Astrocyte (in vitro differentiated cells and primary cell): ENCODE measurements around the gene HOXC6. TPM values are rescaled to one million over a fixed set of nuclear protein-coding genes. Genes with fewer than 3 reads are reported as not detected.

ENCODE experiments used
- DNase-seq: peaks from one replicate; pipeline ENCODE4 v3.0.0-alpha.2; 2010; ENCODE audit warnings: low read depth
- FAIRE-seq: peaks from 2 replicates; lab custom pipeline; 2011; peaks lifted over from hg19 to GRCh38; lab: Jason Lieb, UNC
- H2AFZ ChIP-seq: 2 replicates; pipeline ENCODE4 v1.6.0; 2012; ENCODE audit warnings: low read depth, low read length, inconsistent platforms
- H3K27ac ChIP-seq: 2 replicates; pipeline ENCODE4 v1.5.1; 2011; ENCODE audit warnings: low read depth, low read length, inconsistent platforms
- H3K27me3 ChIP-seq: 2 replicates; pipeline ENCODE4 v1.6.0; 2011; ENCODE audit warnings: low read length, inconsistent platforms; ENCODE audit not compliant: insufficient read depth
- H3K36me3 ChIP-seq: 2 replicates; pipeline ENCODE4 v1.5.1; 2011; ENCODE audit warnings: low read length, inconsistent platforms; ENCODE audit not compliant: insufficient read depth
- H3K4me1 ChIP-seq: 2 replicates; pipeline ENCODE4 v1.5.1; 2011; ENCODE audit warnings: low read length, inconsistent platforms; ENCODE audit not compliant: insufficient read depth
- H3K4me2 ChIP-seq: 2 replicates; pipeline ENCODE4 v1.6.0; 2012; ENCODE audit warnings: low read length, inconsistent platforms
- H3K4me3 ChIP-seq: 2 replicates; pipeline ENCODE4 v1.5.1; 2011; ENCODE audit warnings: low read depth, mild to moderate bottlenecking, low read length, inconsistent platforms; ENCODE audit not compliant: insufficient read depth
- H3K79me2 ChIP-seq: 2 replicates; pipeline ENCODE4 v1.6.0; 2012; ENCODE audit warnings: mild to moderate bottlenecking, low read length, inconsistent platforms; ENCODE audit not compliant: insufficient read depth
- H3K9ac ChIP-seq: 2 replicates; pipeline ENCODE4 v1.6.0; 2012; ENCODE audit warnings: mild to moderate bottlenecking, low read length, inconsistent platforms
- H3K9me3 ChIP-seq: 2 replicates; pipeline ENCODE4 v1.5.1; 2012; ENCODE audit warnings: low read depth, mild to moderate bottlenecking, low read length, inconsistent platforms; ENCODE audit not compliant: insufficient read depth
- H4K20me1 ChIP-seq: 2 replicates; pipeline ENCODE4 v1.6.0; 2012; ENCODE audit warnings: low read length, inconsistent platforms; ENCODE audit not compliant: insufficient read depth
- H3K27ac Mint-ChIP-seq: one replicate; pipeline ENCODE4 v1.8.0; 2021; ENCODE audit warnings: mild to moderate bottlenecking, mixed read lengths; ENCODE audit not compliant: unreplicated experiment
- H3K27me3 Mint-ChIP-seq: one replicate; pipeline ENCODE4 v1.8.0; 2021; ENCODE audit warnings: low read depth, mixed read lengths; ENCODE audit not compliant: unreplicated experiment
- H3K36me3 Mint-ChIP-seq: one replicate; pipeline ENCODE4 v1.8.0; 2021; ENCODE audit warnings: low read depth, mixed read lengths; ENCODE audit not compliant: unreplicated experiment
- H3K4me1 Mint-ChIP-seq: one replicate; pipeline ENCODE4 v1.8.0; 2021; ENCODE audit warnings: low read depth, mixed read lengths; ENCODE audit not compliant: unreplicated experiment
- H3K4me3 Mint-ChIP-seq: one replicate; pipeline ENCODE4 v1.8.0; 2021; ENCODE audit warnings: mild to moderate bottlenecking, moderate library complexity, mixed read lengths; ENCODE audit not compliant: unreplicated experiment
- H3K9me3 Mint-ChIP-seq: one replicate; pipeline ENCODE4 v1.8.0; 2021; ENCODE audit warnings: mild to moderate bottlenecking, mixed read lengths; ENCODE audit not compliant: unreplicated experiment
- EZH2 ChIP-seq: IDR thresholded peaks from 2 replicates; pipeline ENCODE4 v1.6.1; 2012; ENCODE audit warnings: mild to moderate bottlenecking, low read length, inconsistent platforms; ENCODE audit not compliant: insufficient read depth
- total RNA-seq: library from RNA; stranded (reverse); gene quantifications from 2 replicates; pipeline ENCODE4 v1.2.1, GENCODE V29; 2021
- TF ChIP-seq, protein P1 (sequence below): IDR thresholded peaks from 2 replicates; pipeline ENCODE4 v1.5.1; 2011; ENCODE audit warnings: low read depth, mild to moderate bottlenecking, inconsistent platforms, low read length, moderate library complexity; ENCODE audit not compliant: insufficient read depth

The HOXC6 gene
- total RNA-seq, 1 donor from 2014 or later: not detected

- DNase-seq: no peak
- peaks cover 10% of the 10 kb centered on the region for H3K9me3 ChIP-seq
- no peak for FAIRE-seq
- peaks cover 29% of the 10 kb centered on the region for H3K9me3 Mint-ChIP-seq
- H2AFZ ChIP-seq: no peak overlapping the region
- no peak overlapping the region for H3K27ac ChIP-seq
- H3K27me3 ChIP-seq: peaks cover 96% of the 10 kb centered on the region
- H3K27ac Mint-ChIP-seq: no peak overlapping the region
- no peaks in the 10 kb centered on the region for H3K4me1 Mint-ChIP-seq
- H3K4me3 ChIP-seq: no peak overlapping the region
- TF ChIP-seq, protein P1, sequence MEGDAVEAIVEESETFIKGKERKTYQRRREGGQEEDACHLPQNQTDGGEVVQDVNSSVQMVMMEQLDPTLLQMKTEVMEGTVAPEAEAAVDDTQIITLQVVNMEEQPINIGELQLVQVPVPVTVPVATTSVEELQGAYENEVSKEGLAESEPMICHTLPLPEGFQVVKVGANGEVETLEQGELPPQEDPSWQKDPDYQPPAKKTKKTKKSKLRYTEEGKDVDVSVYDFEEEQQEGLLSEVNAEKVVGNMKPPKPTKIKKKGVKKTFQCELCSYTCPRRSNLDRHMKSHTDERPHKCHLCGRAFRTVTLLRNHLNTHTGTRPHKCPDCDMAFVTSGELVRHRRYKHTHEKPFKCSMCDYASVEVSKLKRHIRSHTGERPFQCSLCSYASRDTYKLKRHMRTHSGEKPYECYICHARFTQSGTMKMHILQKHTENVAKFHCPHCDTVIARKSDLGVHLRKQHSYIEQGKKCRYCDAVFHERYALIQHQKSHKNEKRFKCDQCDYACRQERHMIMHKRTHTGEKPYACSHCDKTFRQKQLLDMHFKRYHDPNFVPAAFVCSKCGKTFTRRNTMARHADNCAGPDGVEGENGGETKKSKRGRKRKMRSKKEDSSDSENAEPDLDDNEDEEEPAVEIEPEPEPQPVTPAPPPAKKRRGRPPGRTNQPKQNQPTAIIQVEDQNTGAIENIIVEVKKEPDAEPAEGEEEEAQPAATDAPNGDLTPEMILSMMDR: no peak
- TF ChIP-seq EZH2: peak; percentile 62
- H3K36me3 Mint-ChIP-seq: no peaks in the 10 kb centered on the region
- peak overlapping the region; percentile 78 for H3K4me2 ChIP-seq
- no peaks in the 10 kb centered on the region for H3K79me2 ChIP-seq
- no peaks in the 10 kb centered on the region for H3K36me3 ChIP-seq
- H3K9ac ChIP-seq: no peak overlapping the region
- H3K4me1 ChIP-seq: peaks cover 4% of the 10 kb centered on the region
- H3K4me3 Mint-ChIP-seq: no peak overlapping the region
- no peaks in the 10 kb centered on the region for H4K20me1 ChIP-seq
- H3K27me3 Mint-ChIP-seq: peaks cover 90% of the 10 kb centered on the region
Measured at GRCh38 chr12:53994264-53995001, 33.8 kb upstream of the HOXC6 start.

- no peak for DNase-seq
- peaks cover 96% of the 10 kb centered on the region for H3K27me3 ChIP-seq
- H3K9me3 Mint-ChIP-seq: peaks cover 28% of the 10 kb centered on the region
- H3K27ac ChIP-seq: no peak overlapping the region
- H3K4me1 ChIP-seq: peaks cover 4% of the 10 kb centered on the region
- H3K4me3 ChIP-seq: no peak overlapping the region
- H3K27me3 Mint-ChIP-seq: peaks cover 88% of the 10 kb centered on the region
- H3K27ac Mint-ChIP-seq: no peak overlapping the region
- H2AFZ ChIP-seq: no peak overlapping the region
- H3K4me1 Mint-ChIP-seq: no peaks in the 10 kb centered on the region
- H3K4me2 ChIP-seq: peak overlapping the region; percentile 78
- no peak for FAIRE-seq
- H3K36me3 Mint-ChIP-seq: no peaks in the 10 kb centered on the region
- no peaks in the 10 kb centered on the region for H4K20me1 ChIP-seq
- no peaks in the 10 kb centered on the region for H3K36me3 ChIP-seq
- peak; percentile 6 for TF ChIP-seq EZH2
- TF ChIP-seq, protein P1: no peak
- H3K79me2 ChIP-seq: no peaks in the 10 kb centered on the region
- H3K9ac ChIP-seq: no peak overlapping the region
- H3K4me3 Mint-ChIP-seq: no peak overlapping the region
- peaks cover 10% of the 10 kb centered on the region for H3K9me3 ChIP-seq
Measured at GRCh38 chr12:53995002-53995377, 33.2 kb upstream of the HOXC6 start.
